Measurements from ENCODE around the gene GARIN5A.
"Not testable (repeated sequence)": the region's sequence is repeated elsewhere in the genome, so short reads cannot be mapped to it uniquely, and the experiment has no call there.

GARIN5A gene

DNA sequence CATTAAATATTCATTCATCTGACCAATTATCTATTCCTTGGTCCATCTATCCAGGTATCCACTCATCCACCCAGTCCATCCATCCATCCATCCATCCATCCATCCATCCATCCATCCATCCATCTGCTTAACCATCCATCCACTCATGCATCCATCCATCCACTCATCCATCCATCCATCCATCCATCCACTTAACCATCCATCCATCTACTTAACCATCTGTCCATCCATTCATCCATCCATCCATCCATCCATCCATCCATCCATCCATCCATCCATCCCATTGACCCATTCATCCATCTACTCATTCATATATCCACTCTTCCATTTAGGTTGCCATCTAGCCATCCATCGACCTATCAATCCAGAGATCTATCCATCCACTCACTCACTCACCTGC, 32.6 kb downstream of the GARIN5A start:
- Histone ChIP-seq H3K79me2 (ENCODE audit: insufficient read depth, low read depth) (no peaks in the 10 kb centered on the region), H3K27ac (no peak overlapping the region), H3K9ac (no peak overlapping the region), H4K20me1 (ENCODE audit: insufficient read depth) (no peaks in the 10 kb centered on the region), H3K4me1 (ENCODE audit: low read depth, poor library complexity, severe bottlenecking) (peaks cover 2% of the 10 kb centered on the region), H3K36me3 (ENCODE audit: insufficient read depth) (no peaks in the 10 kb centered on the region), H3K27me3 (ENCODE audit: insufficient read depth, low read depth) (peaks cover 86% of the 10 kb centered on the region), H3K4me3 (IDR thresholded peaks at IDR 0.05; ENCODE audit: insufficient read depth, low read depth, low read length) (no peak overlapping the region), H3K4me2 (no peak overlapping the region), H2AFZ (ENCODE audit: low read depth) (no peak overlapping the region)
- TF ChIP-seq, protein P1, sequence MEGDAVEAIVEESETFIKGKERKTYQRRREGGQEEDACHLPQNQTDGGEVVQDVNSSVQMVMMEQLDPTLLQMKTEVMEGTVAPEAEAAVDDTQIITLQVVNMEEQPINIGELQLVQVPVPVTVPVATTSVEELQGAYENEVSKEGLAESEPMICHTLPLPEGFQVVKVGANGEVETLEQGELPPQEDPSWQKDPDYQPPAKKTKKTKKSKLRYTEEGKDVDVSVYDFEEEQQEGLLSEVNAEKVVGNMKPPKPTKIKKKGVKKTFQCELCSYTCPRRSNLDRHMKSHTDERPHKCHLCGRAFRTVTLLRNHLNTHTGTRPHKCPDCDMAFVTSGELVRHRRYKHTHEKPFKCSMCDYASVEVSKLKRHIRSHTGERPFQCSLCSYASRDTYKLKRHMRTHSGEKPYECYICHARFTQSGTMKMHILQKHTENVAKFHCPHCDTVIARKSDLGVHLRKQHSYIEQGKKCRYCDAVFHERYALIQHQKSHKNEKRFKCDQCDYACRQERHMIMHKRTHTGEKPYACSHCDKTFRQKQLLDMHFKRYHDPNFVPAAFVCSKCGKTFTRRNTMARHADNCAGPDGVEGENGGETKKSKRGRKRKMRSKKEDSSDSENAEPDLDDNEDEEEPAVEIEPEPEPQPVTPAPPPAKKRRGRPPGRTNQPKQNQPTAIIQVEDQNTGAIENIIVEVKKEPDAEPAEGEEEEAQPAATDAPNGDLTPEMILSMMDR (conservative IDR thresholded peaks at IDR 0.05; ENCODE audit: low read depth, low read length): no peak

DNA sequence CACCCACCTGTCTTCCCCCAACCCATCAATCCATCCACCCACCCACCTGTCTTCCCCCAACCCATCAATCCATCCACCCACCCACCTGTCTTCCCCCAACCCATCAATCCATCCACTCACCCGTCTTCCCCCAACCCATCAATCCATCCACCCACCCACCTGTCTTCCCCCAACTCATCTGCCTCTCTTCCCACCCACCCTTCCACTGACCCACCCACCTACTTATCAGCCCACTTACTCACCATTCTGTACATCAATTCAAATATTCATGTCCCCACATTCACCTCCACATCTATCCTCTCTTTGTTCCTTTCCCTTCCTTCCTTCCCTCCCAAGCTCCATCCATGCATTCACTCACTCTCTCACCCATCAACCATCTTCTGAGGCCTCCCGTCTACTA, 37.5 kb downstream of the GARIN5A start:
- H3K9ac ChIP-seq; H3K36me3 ChIP-seq (ENCODE audit: insufficient read depth); H4K20me1 ChIP-seq (ENCODE audit: insufficient read depth); H3K79me2 ChIP-seq (ENCODE audit: insufficient read depth, low read depth); H3K27ac ChIP-seq; H3K4me3 ChIP-seq (IDR thresholded peaks at IDR 0.05; ENCODE audit: insufficient read depth, low read depth, low read length); H3K4me2 ChIP-seq; H2AFZ ChIP-seq (ENCODE audit: low read depth); H3K4me1 ChIP-seq (ENCODE audit: low read depth, poor library complexity, severe bottlenecking): not testable (repeated sequence)
- H3K27me3 ChIP-seq (ENCODE audit: insufficient read depth, low read depth): peaks cover 82% of the 10 kb centered on the region

DNA sequence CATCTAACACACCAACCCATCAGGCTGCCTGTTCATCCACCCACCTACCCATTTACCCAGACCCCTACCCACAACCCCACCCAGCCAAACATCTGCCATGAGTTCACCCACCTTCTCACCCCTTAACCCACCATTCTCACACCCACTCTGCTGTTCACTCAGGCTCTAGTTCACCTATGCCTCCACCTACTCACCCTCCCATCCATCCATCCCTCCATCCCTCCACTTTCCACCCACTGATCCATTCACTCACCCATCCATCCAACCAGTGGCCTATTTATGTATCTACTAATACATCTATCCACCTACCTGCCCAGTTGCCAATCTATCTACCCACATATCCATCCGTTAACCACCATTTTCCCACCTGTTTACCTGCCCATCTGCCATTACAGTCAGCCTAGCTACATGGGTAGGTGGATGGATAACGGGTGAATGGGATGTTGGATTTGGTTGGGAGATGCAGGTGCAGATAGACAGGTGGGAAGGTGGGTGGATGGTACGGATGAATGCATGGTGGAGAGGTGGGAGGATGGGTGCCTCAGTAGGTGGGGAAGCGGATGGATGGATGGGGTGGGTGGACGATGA, 38.7 kb downstream of the GARIN5A start:
- Histone ChIP-seq H3K4me1 (ENCODE audit: low read depth, poor library complexity, severe bottlenecking) (peaks cover 11% of the 10 kb centered on the region), H3K4me3 (IDR thresholded peaks at IDR 0.05; ENCODE audit: insufficient read depth, low read depth, low read length) (no peak overlapping the region), H3K79me2 (ENCODE audit: insufficient read depth, low read depth) (no peaks in the 10 kb centered on the region), H3K27ac (no peak overlapping the region), H2AFZ (ENCODE audit: low read depth) (no peak overlapping the region), H3K27me3 (ENCODE audit: insufficient read depth, low read depth) (peaks cover 83% of the 10 kb centered on the region), H3K4me2 (no peak overlapping the region), H4K20me1 (ENCODE audit: insufficient read depth) (no peaks in the 10 kb centered on the region), H3K9ac (no peak overlapping the region), H3K36me3 (ENCODE audit: insufficient read depth) (no peaks in the 10 kb centered on the region)
- TF ChIP-seq, protein P1 (conservative IDR thresholded peaks at IDR 0.05; ENCODE audit: low read depth, low read length): no peak

DNA sequence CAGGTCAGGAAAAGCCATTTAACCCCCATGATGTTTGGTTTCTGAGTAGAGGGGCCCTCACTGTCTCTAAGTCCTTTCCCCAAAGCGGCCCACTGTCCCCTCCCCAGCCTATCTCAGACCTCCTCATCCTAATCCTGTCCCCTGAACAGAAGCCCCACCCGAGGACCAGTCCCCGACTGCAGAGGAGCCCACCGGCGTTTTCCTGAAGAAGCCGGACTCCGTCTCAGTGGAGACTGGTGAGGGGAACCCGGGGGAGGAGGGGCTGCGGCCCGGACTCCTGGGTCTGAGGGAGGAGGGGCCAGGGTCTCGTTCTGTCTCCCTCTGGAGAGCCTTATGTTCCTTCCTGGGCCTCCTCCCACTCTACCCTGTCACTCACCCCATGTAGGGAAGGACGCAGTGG, 41.0 kb downstream of the GARIN5A start:
- Histone ChIP-seq H3K4me3 (IDR thresholded peaks at IDR 0.05; ENCODE audit: insufficient read depth, low read depth, low read length) (no peak overlapping the region), H3K4me2 (no peak overlapping the region), H3K27me3 (ENCODE audit: insufficient read depth, low read depth) (peaks cover 70% of the 10 kb centered on the region), H3K79me2 (ENCODE audit: insufficient read depth, low read depth) (no peaks in the 10 kb centered on the region), H3K36me3 (ENCODE audit: insufficient read depth) (no peaks in the 10 kb centered on the region), H4K20me1 (ENCODE audit: insufficient read depth) (no peaks in the 10 kb centered on the region), H2AFZ (ENCODE audit: low read depth) (no peak overlapping the region), H3K9ac (no peak overlapping the region), H3K4me1 (ENCODE audit: low read depth, poor library complexity, severe bottlenecking) (peaks cover 23% of the 10 kb centered on the region), H3K27ac (no peak overlapping the region)
- TF ChIP-seq, protein P1 (conservative IDR thresholded peaks at IDR 0.05; ENCODE audit: low read depth, low read length): no peak

DNA sequence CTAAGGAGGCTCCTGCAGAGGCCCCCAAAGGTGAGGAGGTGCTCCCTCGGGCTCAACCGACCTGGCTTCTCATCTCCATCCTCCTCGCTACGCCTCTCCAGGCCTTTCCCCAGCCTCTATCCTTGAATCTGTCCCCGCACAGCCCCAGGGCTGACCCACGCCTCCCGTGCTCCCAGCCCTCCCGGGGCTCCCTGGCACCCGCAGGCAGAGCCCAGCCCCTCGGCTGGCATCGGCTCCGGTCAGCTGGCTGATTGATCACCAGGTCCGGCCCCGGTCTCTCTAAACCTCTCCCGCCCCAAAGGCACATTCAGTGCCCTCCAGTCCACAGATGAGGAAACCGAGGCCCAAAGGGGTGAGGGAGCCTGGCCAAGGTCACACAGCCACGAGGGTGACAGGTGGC, 41.4 kb downstream of the GARIN5A start:
- no peak overlapping the region for H3K9ac ChIP-seq

More for the DNA sequence above, 41.4 kb downstream of the GARIN5A start:
- Histone ChIP-seq H3K4me2 (no peak overlapping the region), H3K36me3 (ENCODE audit: insufficient read depth) (no peaks in the 10 kb centered on the region), H3K27me3 (ENCODE audit: insufficient read depth, low read depth) (peaks cover 70% of the 10 kb centered on the region), H2AFZ (ENCODE audit: low read depth) (no peak overlapping the region), H3K4me1 (ENCODE audit: low read depth, poor library complexity, severe bottlenecking) (peaks cover 23% of the 10 kb centered on the region), H3K4me3 (IDR thresholded peaks at IDR 0.05; ENCODE audit: insufficient read depth, low read depth, low read length) (no peak overlapping the region), H3K79me2 (ENCODE audit: insufficient read depth, low read depth) (no peaks in the 10 kb centered on the region), H4K20me1 (ENCODE audit: insufficient read depth) (no peaks in the 10 kb centered on the region), H3K27ac (no peak overlapping the region)
- TF ChIP-seq, protein P1 (conservative IDR thresholded peaks at IDR 0.05; ENCODE audit: low read depth, low read length): no peak

Measured in KMS-11 (cell line).